Measurements from ENCODE around the gene SCYGR2. TPM values are rescaled to one million over a fixed set of nuclear protein-coding genes. Genes with fewer than 3 reads are reported as not detected.

Gene SCYGR2
- total RNA-seq, 2 experiments from 2014 or later: not detected

- Mint-ChIP-seq H3K36me3 (ENCODE audit: low read depth) (no peaks in the 10 kb centered on the region), H3K9me3 (no peaks in the 10 kb centered on the region), H3K4me3 (no peak overlapping the region), H3K27me3 (peaks cover 30% of the 10 kb centered on the region), H3K4me1 (ENCODE audit: low read depth) (no peaks in the 10 kb centered on the region), H3K27ac (no peak overlapping the region)
- ChIA-PET POLR2A (no interaction called here), CTCF (no interaction called here)
- Histone ChIP-seq H3K4me1 (ENCODE audit: insufficient read depth, low read length) (no peaks in the 10 kb centered on the region), H3K36me3 (ENCODE audit: insufficient read depth, low read length) (no peaks in the 10 kb centered on the region), H3K27me3 (ENCODE audit: control insufficient read depth in 1 of 2, insufficient read depth in 2 of 2, low read length in 2 of 2) (peaks cover 0 to 6% of the 10 kb centered on the region in 2 experiments), H3K9me3 (ENCODE audit: control insufficient read depth in 1 of 2, insufficient read depth in 1 of 2, low read length in 2 of 2) (no peaks in the 10 kb centered on the region), H3K4me3 (ENCODE audit: low read length) (no peak overlapping the region), H3K27ac (ENCODE audit: low read depth in 1 of 2, low read length in 2 of 2) (no peak overlapping the region)
- intact Hi-C loops (cut with DNase I, micrococcal nuclease): no loop called here
- ATAC-seq (ENCODE audit: poor library complexity) (no peak), DNase-seq (no peak)
- TF ChIP-seq CTCF (IDR thresholded peaks at IDR 0.05): no peak
Measured at GRCh38 chr2:227576110-227576509, 22.6 kb upstream of the SCYGR2 start.

- Histone ChIP-seq H3K4me3 (ENCODE audit: low read length) (no peak overlapping the region), H3K4me1 (ENCODE audit: insufficient read depth, low read length) (no peaks in the 10 kb centered on the region), H3K27me3 (ENCODE audit: control insufficient read depth in 1 of 2, insufficient read depth in 2 of 2, low read length in 2 of 2) (peaks cover 0 to 8% of the 10 kb centered on the region in 2 experiments), H3K36me3 (ENCODE audit: insufficient read depth, low read length) (no peaks in the 10 kb centered on the region), H3K9me3 (ENCODE audit: control insufficient read depth in 1 of 2, insufficient read depth in 1 of 2, low read length in 2 of 2) (peaks cover 0 to 2% of the 10 kb centered on the region in 2 experiments), H3K27ac (ENCODE audit: low read depth in 1 of 2, low read length in 2 of 2) (no peak overlapping the region)
- ATAC-seq (ENCODE audit: poor library complexity): no peak
- CTCF ChIA-PET: no interaction called here
- H3K36me3 Mint-ChIP-seq (ENCODE audit: low read depth): no peaks in the 10 kb centered on the region
- no peak for DNase-seq
- H3K27me3 Mint-ChIP-seq: peaks cover 34% of the 10 kb centered on the region
- no peaks in the 10 kb centered on the region for H3K9me3 Mint-ChIP-seq
- TF ChIP-seq CTCF (IDR thresholded peaks at IDR 0.05): no peak
- intact Hi-C loops (cut with DNase I, micrococcal nuclease): no loop called here
- no peaks in the 10 kb centered on the region for H3K4me1 Mint-ChIP-seq (ENCODE audit: low read depth)
- H3K27ac Mint-ChIP-seq: no peak overlapping the region
- POLR2A ChIA-PET: no interaction called here
- H3K4me3 Mint-ChIP-seq: no peak overlapping the region
Measured at GRCh38 chr2:227576812-227577211, 21.9 kb upstream of the SCYGR2 start.

GRCh38 chr2:227577555-227577954 is 21.1 kb upstream of the SCYGR2 start:
- Histone ChIP-seq H3K27me3 (ENCODE audit: control insufficient read depth in 1 of 2, insufficient read depth in 2 of 2, low read length in 2 of 2) (peaks cover 5 to 12% of the 10 kb centered on the region in 2 experiments), H3K36me3 (ENCODE audit: insufficient read depth, low read length) (no peaks in the 10 kb centered on the region), H3K4me3 (ENCODE audit: low read length) (no peak overlapping the region), H3K27ac (ENCODE audit: low read depth in 1 of 2, low read length in 2 of 2) (no peak overlapping the region), H3K4me1 (ENCODE audit: insufficient read depth, low read length) (no peaks in the 10 kb centered on the region), H3K9me3 (ENCODE audit: control insufficient read depth in 1 of 2, insufficient read depth in 1 of 2, low read length in 2 of 2) (peaks cover 0 to 9% of the 10 kb centered on the region in 2 experiments)
- CTCF ChIA-PET: interaction anchor here (1.3 kb wide), 1 partner anchor 10 kb away, joined by 4 read pairs; no protein-coding TSS in a partner anchor
- intact Hi-C loops (cut with DNase I, micrococcal nuclease): no loop called here
- no peak for ATAC-seq (ENCODE audit: poor library complexity)
- H3K9me3 Mint-ChIP-seq: peaks cover 6% of the 10 kb centered on the region
- H3K4me1 Mint-ChIP-seq (ENCODE audit: low read depth): no peaks in the 10 kb centered on the region
- H3K27ac Mint-ChIP-seq: no peak overlapping the region
- POLR2A ChIA-PET: no interaction called here
- no peaks in the 10 kb centered on the region for H3K36me3 Mint-ChIP-seq (ENCODE audit: low read depth)
- no peak for DNase-seq
- TF ChIP-seq CTCF (IDR thresholded peaks at IDR 0.05): no peak
- peaks cover 41% of the 10 kb centered on the region for H3K27me3 Mint-ChIP-seq
- H3K4me3 Mint-ChIP-seq: no peak overlapping the region

Measured in CD4-positive, alpha-beta T cell (primary cell).